ENCODE measurements around the gene INTS4. TPM values are rescaled to one million over a fixed set of nuclear protein-coding genes. Genes with fewer than 3 reads are reported as not detected.

The INTS4 gene
- polyA plus RNA-seq, 1 experiment = 18.9 TPM

DNA sequence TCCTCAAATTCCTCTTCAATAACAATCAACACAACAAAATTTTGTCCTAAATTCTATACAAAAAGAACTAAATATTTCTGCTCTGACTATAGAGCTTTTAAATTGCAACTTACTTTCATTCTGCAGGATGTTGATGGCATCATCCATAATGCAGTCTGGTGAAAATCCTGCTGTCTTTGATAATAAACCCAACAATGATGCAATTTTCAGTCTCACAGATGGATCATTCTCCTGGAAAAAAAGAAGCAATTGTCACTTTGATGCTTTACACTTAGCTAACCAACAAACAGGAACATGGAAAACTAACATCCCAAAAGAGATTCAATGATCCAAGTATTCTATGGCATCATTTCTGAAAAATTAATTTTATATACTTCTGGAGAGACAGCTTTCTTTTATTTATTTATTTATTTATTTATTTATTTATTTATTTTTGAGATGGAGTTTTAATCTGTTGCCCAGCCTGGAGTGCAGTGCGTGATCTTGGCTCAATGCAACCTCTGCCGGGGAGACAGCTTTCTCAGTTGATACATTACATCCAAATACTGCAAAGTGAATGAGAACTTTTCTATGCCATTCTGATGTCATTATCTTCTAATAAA, 13.0 kb downstream of the INTS4 start:
- Histone ChIP-seq H3K36me3 (ENCODE audit: control insufficient read depth, insufficient read depth, low read length) (peaks cover 2% of the 10 kb centered on the region; the same call in 1 of the 2 replicates), H3K27me3 (ENCODE audit: control insufficient read depth, insufficient read depth, low read length) (no peaks in the 10 kb centered on the region), H3K4me3 (ENCODE audit: low read depth, low read length) (no peak overlapping the region)
- no peak for TF ChIP-seq CTCF (IDR thresholded peaks at IDR 0.05; ENCODE audit: insufficient read depth, low read depth, low read length)
- ChIA-PET CTCF (interaction anchor here (0.6 to 1.1 kb wide), 5 partner anchors 10 to 362 kb away, joined by 3 to 4 read pairs (median 3); no protein-coding TSS in a partner anchor), POLR2A (interaction anchor here (0.6 kb wide), 1 partner anchor 14 kb away, joined by 3 read pairs; no protein-coding TSS in a partner anchor)
- DNase-seq (ENCODE audit: low read depth) = no peak

GRCh38 chr11:77968337-77968736, 26.1 kb downstream of the INTS4 start:
- ChIA-PET POLR2A (no interaction called here), CTCF (no interaction called here)
- DNase-seq (ENCODE audit: low read depth) = no peak
- no peaks in the 10 kb centered on the region; the same call in 1 of the 2 replicates for H3K36me3 ChIP-seq (ENCODE audit: control insufficient read depth, insufficient read depth, low read length)
- H3K4me3 ChIP-seq (ENCODE audit: low read depth, low read length) = no peak overlapping the region
- TF ChIP-seq CTCF (IDR thresholded peaks at IDR 0.05; ENCODE audit: insufficient read depth, low read depth, low read length) = no peak
- no peaks in the 10 kb centered on the region for H3K27me3 ChIP-seq (ENCODE audit: control insufficient read depth, insufficient read depth, low read length)

DNA sequence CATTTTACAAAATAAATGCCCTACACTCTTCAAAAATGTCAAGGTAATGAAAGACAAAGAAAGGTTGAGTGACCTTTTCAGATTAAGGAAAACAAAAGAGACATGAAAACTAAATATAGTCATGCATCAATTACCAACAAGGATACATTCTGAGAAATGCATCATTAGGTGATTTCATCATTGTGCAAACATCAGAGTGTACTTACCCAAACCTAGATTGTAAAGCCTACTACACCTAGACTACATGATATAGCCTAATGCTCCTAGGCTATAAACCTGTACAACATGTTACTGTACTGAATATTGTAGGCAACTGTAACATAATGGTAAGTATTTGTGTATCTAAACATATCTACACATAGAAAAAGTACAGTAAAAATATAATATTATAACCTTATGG, 26.7 kb downstream of the INTS4 start:
- CTCF ChIA-PET = no interaction called here
- POLR2A ChIA-PET = no interaction called here
- TF ChIP-seq CTCF (IDR thresholded peaks at IDR 0.05; ENCODE audit: insufficient read depth, low read depth, low read length) = no peak

GRCh38 chr11:77967121-77967520, 27.3 kb downstream of the INTS4 start:
- ChIA-PET CTCF (no interaction called here), POLR2A (no interaction called here)
- no peak overlapping the region for H3K4me3 ChIP-seq (ENCODE audit: low read depth, low read length)
- TF ChIP-seq CTCF (IDR thresholded peaks at IDR 0.05; ENCODE audit: insufficient read depth, low read depth, low read length) = no peak
- DNase-seq (ENCODE audit: low read depth) = no peak
- H3K36me3 ChIP-seq (ENCODE audit: control insufficient read depth, insufficient read depth, low read length) = no peaks in the 10 kb centered on the region; the same call in 1 of the 2 replicates
- H3K27me3 ChIP-seq (ENCODE audit: control insufficient read depth, insufficient read depth, low read length) = no peaks in the 10 kb centered on the region

More for the DNA sequence above, 26.7 kb downstream of the INTS4 start:
- Histone ChIP-seq H3K4me3 (ENCODE audit: low read depth, low read length) (no peak overlapping the region), H3K27me3 (ENCODE audit: control insufficient read depth, insufficient read depth, low read length) (no peaks in the 10 kb centered on the region), H3K36me3 (ENCODE audit: control insufficient read depth, insufficient read depth, low read length) (no peaks in the 10 kb centered on the region; the same call in 1 of the 2 replicates)
- DNase-seq (ENCODE audit: low read depth) = no peak

DNA sequence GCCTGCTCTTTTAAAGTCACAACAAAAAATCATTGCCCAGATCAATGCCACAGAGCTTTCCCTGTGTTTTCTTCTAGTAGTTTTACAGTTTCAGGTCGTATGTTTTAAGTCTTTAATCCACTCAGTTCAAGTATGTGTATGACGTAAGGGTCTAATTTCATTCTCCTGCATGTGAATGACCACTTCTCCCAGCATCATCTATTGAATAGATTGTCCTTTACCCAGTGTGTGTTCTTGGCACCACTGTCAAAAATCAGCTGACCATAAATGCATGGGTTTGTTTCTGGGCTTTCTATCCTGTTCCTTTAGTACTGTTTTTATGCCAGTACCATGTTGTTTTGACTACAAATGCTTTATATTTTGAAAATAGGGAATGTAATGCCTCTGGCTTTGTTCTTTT, 28.1 kb downstream of the INTS4 start:
- Histone ChIP-seq H3K4me3 (ENCODE audit: low read depth, low read length) (no peak overlapping the region), H3K36me3 (ENCODE audit: control insufficient read depth, insufficient read depth, low read length) (no peaks in the 10 kb centered on the region; the same call in 1 of the 2 replicates), H3K27me3 (ENCODE audit: control insufficient read depth, insufficient read depth, low read length) (no peaks in the 10 kb centered on the region)
- TF ChIP-seq CTCF (IDR thresholded peaks at IDR 0.05; ENCODE audit: insufficient read depth, low read depth, low read length) = no peak
- CTCF ChIA-PET = no interaction called here
- DNase-seq (ENCODE audit: low read depth) = no peak
- POLR2A ChIA-PET = no interaction called here

Measured in BJ (cell line).